WTC11 (cell line): ENCODE data around the gene SLC9A9. TPM values are rescaled to one million over a fixed set of nuclear protein-coding genes. Genes with fewer than 3 reads are reported as not detected.

ENCODE experiments used
- ATAC-seq: fragments of 200-7000 bp; cut with Tn5 transposase; 2 replicates; pipeline ENCODE4 v1.10.0; 2021; ENCODE audit warnings: mild to moderate bottlenecking, moderate library complexity
- CTCF ChIA-PET: fragments of 300-600 bp; sonication (Branson Sonifier 250); formaldehyde crosslinking; loops from one replicate; lab custom pipeline; 2021; ENCODE audit warnings: antibody characterized with exemption; lab: Charles Lee
- POLR2A ChIA-PET: fragments of 350-600 bp; sonication (Branson Sonifier 250); formaldehyde crosslinking; loops from one replicate; lab custom pipeline; 2021; ENCODE audit warnings: antibody characterized with exemption; lab: Charles Lee
- DNase-seq: peaks from one replicate; pipeline ENCODE4 v3.0.0; 2021; ENCODE audit warnings: low spot score
- H3K27ac Mint-ChIP-seq: 2 replicates; pipeline ENCODE4 v1.8.0; 2021; ENCODE audit warnings: mixed read lengths
- H3K27me3 Mint-ChIP-seq: 2 replicates; pipeline ENCODE4 v1.8.0; 2021; ENCODE audit warnings: low read depth, mild to moderate bottlenecking, moderate library complexity, mixed read lengths
- H3K36me3 Mint-ChIP-seq: 2 replicates; pipeline ENCODE4 v1.8.0; 2021; ENCODE audit warnings: mixed read lengths
- H3K4me1 Mint-ChIP-seq: 2 replicates; pipeline ENCODE4 v1.8.0; 2022; ENCODE audit warnings: mixed read lengths
- H3K4me3 Mint-ChIP-seq: 2 replicates; pipeline ENCODE4 v1.8.0; 2021; ENCODE audit warnings: mild to moderate bottlenecking, moderate library complexity, mixed read lengths
- H3K9me3 Mint-ChIP-seq: 2 replicates; pipeline ENCODE4 v1.8.0; 2021; ENCODE audit warnings: mixed read lengths
- CREM ChIP-seq: sonication (generic); formaldehyde crosslinking; IDR thresholded peaks from 2 replicates; pipeline ENCODE4 v1.8.1; 2022; ENCODE audit warnings: mild to moderate bottlenecking, missing genetic modification reagents, moderate library complexity
- EMX1 ChIP-seq: fragments of 250-450 bp; sonication (Bioruptor Pico); IDR thresholded peaks from 2 replicates; pipeline ENCODE4 v1.8.0; 2021; ENCODE audit warnings: mild to moderate bottlenecking
- FOXP1 ChIP-seq: sonication (generic); formaldehyde crosslinking; IDR thresholded peaks from 2 replicates; pipeline ENCODE4 v1.8.0; 2022; ENCODE audit warnings: missing genetic modification reagents, mild to moderate bottlenecking, moderate library complexity, borderline replicate concordance
- GRHL2 ChIP-seq: fragments of 250-450 bp; sonication (Bioruptor Pico); IDR thresholded peaks from 2 replicates; pipeline ENCODE4 v1.8.0; 2022; ENCODE audit warnings: mild to moderate bottlenecking, moderate library complexity; ENCODE audit not compliant: insufficient replicate concordance, severe bottlenecking
- JAZF1 ChIP-seq: fragments of 250-450 bp; sonication (Bioruptor Pico); IDR thresholded peaks from 2 replicates; pipeline ENCODE4 v1.9.0; 2021; ENCODE audit warnings: moderate library complexity, mild to moderate bottlenecking, inconsistent platforms
- MLX ChIP-seq: sonication (generic); formaldehyde crosslinking; IDR thresholded peaks from 2 replicates; pipeline ENCODE4 v1.8.1; 2023; ENCODE audit warnings: mild to moderate bottlenecking, missing genetic modification reagents, moderate library complexity
- NFE2L1 ChIP-seq: sonication (generic); formaldehyde crosslinking; IDR thresholded peaks from 2 replicates; pipeline ENCODE4 v1.8.1; 2023; ENCODE audit warnings: missing genetic modification reagents
- NFYB ChIP-seq: sonication (generic); formaldehyde crosslinking; conservative IDR thresholded peaks from 2 replicates; pipeline ENCODE4 v1.8.0; 2022; ENCODE audit warnings: low read depth, missing genetic modification reagents
- NR3C1 ChIP-seq: sonication (generic); formaldehyde crosslinking; conservative IDR thresholded peaks from 2 replicates; pipeline ENCODE4 v1.8.1; 2023; ENCODE audit warnings: low read depth, mild to moderate bottlenecking, missing genetic modification reagents
- PRRX2 ChIP-seq: fragments of 250-450 bp; sonication (Bioruptor Pico); IDR thresholded peaks from 2 replicates; pipeline ENCODE4 v1.8.0; 2021; ENCODE audit warnings: mild to moderate bottlenecking
- TEAD1 ChIP-seq: sonication (generic); formaldehyde crosslinking; IDR thresholded peaks from 2 replicates; pipeline ENCODE4 v1.8.0; 2022; ENCODE audit warnings: mild to moderate bottlenecking, missing genetic modification reagents
- TP53 ChIP-seq: sonication (generic); formaldehyde crosslinking; IDR thresholded peaks from 2 replicates; pipeline ENCODE4 v1.8.1; 2023; ENCODE audit warnings: mild to moderate bottlenecking, missing genetic modification reagents
- ZBTB21 ChIP-seq: sonication (generic); formaldehyde crosslinking; IDR thresholded peaks from 2 replicates; pipeline ENCODE4 v1.8.1; 2023; ENCODE audit warnings: mild to moderate bottlenecking, missing genetic modification reagents, borderline replicate concordance
- ZNF138 ChIP-seq: sonication (generic); formaldehyde crosslinking; conservative IDR thresholded peaks from 2 replicates; pipeline ENCODE4 v1.8.1; 2022; ENCODE audit warnings: mild to moderate bottlenecking, moderate library complexity, missing genetic modification reagents
- ZNF232 ChIP-seq: sonication (generic); formaldehyde crosslinking; IDR thresholded peaks from 2 replicates; pipeline ENCODE4 v1.8.0; 2022; ENCODE audit warnings: mild to moderate bottlenecking, missing genetic modification reagents
- ZNF263 ChIP-seq: sonication (generic); formaldehyde crosslinking; IDR thresholded peaks from 2 replicates; pipeline ENCODE4 v1.8.1; 2022; ENCODE audit warnings: low read depth, mild to moderate bottlenecking, moderate library complexity, missing genetic modification reagents
- ZNF396 ChIP-seq: fragments of 250-450 bp; sonication (Bioruptor Pico); IDR thresholded peaks from 2 replicates; pipeline ENCODE4 v1.8.0; 2021; ENCODE audit warnings: mild to moderate bottlenecking, moderate library complexity, borderline replicate concordance
- ZNF416 ChIP-seq: fragments of 250-450 bp; sonication (Bioruptor Pico); IDR thresholded peaks from 2 replicates; pipeline ENCODE4 v1.9.0; 2021; ENCODE audit warnings: mild to moderate bottlenecking, inconsistent platforms
- ZNF671 ChIP-seq: fragments of 250-450 bp; sonication (Bioruptor Pico); IDR thresholded peaks from 2 replicates; pipeline ENCODE4 v1.8.0; 2021; ENCODE audit warnings: mild to moderate bottlenecking
- total RNA-seq: library from RNA; stranded (reverse); gene quantifications from 3 replicates; pipeline ENCODE4 v1.2.3, GENCODE V29; 2021
- TF ChIP-seq, protein P1 (sequence below): sonication (generic); formaldehyde crosslinking; IDR thresholded peaks from 2 replicates; pipeline ENCODE4 v1.8.1; 2023; ENCODE audit warnings: mild to moderate bottlenecking, missing genetic modification reagents
- TF ChIP-seq, protein P2 (sequence below): sonication (generic); formaldehyde crosslinking; IDR thresholded peaks from 2 replicates; pipeline ENCODE4 v1.8.1; 2023; ENCODE audit warnings: mild to moderate bottlenecking, moderate library complexity, missing genetic modification reagents
- TF ChIP-seq, protein P3 (sequence below): fragments of 250-450 bp; sonication (Bioruptor Pico); IDR thresholded peaks from 2 replicates; pipeline ENCODE4 v1.9.0; 2021; ENCODE audit warnings: mild to moderate bottlenecking
- TF ChIP-seq, protein P4 (sequence below): fragments of 250-450 bp; sonication (Bioruptor Pico); IDR thresholded peaks from 2 replicates; pipeline ENCODE4 v1.8.0; 2021; ENCODE audit warnings: mild to moderate bottlenecking
- TF ChIP-seq, protein P5 (sequence below): fragments of 250-450 bp; sonication (Bioruptor Pico); conservative IDR thresholded peaks from 2 replicates; pipeline ENCODE4 v1.9.0; 2021; ENCODE audit warnings: mild to moderate bottlenecking
- TF ChIP-seq, protein P6 (sequence below): sonication (generic); formaldehyde crosslinking; IDR thresholded peaks from 2 replicates; pipeline ENCODE4 v1.8.0; 2022; ENCODE audit warnings: mild to moderate bottlenecking, missing genetic modification reagents

The SLC9A9 gene
- total RNA-seq, 1 experiment from 2014 or later: 1.2 TPM

- Mint-ChIP-seq H3K27ac (no peak overlapping the region), H3K4me3 (no peak overlapping the region), H3K27me3 (no peaks in the 10 kb centered on the region), H3K9me3 (peaks cover 6% of the 10 kb centered on the region; the same call in 1 of the 2 replicates), H3K36me3 (no peaks in the 10 kb centered on the region), H3K4me1 (peaks cover 8% of the 10 kb centered on the region)
- ChIA-PET POLR2A (interaction anchor here (0.5 kb wide), 1 partner anchor 1018 kb away, joined by 3 read pairs; no protein-coding TSS in a partner anchor), CTCF (no interaction called here)
- no peak for ATAC-seq
- no peak for DNase-seq
- TF ChIP-seq TEAD1 (CRISPR knock-in tag) (no peak), NFYB (CRISPR knock-in tag) (no peak), CREM (CRISPR knock-in tag) (no peak), PRRX2 (CRISPR knock-in tag) (no peak), NR3C1 (CRISPR knock-in tag) (no peak), GRHL2 (CRISPR knock-in tag) (no peak), ZNF232 (CRISPR knock-in tag) (no peak), ZNF263 (CRISPR knock-in tag) (no peak), ZNF671 (CRISPR knock-in tag) (no peak), EMX1 (CRISPR knock-in tag) (no peak), ZNF396 (no peak)
- TF ChIP-seq, protein P1, sequence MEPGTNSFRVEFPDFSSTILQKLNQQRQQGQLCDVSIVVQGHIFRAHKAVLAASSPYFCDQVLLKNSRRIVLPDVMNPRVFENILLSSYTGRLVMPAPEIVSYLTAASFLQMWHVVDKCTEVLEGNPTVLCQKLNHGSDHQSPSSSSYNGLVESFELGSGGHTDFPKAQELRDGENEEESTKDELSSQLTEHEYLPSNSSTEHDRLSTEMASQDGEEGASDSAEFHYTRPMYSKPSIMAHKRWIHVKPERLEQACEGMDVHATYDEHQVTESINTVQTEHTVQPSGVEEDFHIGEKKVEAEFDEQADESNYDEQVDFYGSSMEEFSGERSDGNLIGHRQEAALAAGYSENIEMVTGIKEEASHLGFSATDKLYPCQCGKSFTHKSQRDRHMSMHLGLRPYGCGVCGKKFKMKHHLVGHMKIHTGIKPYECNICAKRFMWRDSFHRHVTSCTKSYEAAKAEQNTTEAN: no peak
- TF ChIP-seq, protein P2, sequence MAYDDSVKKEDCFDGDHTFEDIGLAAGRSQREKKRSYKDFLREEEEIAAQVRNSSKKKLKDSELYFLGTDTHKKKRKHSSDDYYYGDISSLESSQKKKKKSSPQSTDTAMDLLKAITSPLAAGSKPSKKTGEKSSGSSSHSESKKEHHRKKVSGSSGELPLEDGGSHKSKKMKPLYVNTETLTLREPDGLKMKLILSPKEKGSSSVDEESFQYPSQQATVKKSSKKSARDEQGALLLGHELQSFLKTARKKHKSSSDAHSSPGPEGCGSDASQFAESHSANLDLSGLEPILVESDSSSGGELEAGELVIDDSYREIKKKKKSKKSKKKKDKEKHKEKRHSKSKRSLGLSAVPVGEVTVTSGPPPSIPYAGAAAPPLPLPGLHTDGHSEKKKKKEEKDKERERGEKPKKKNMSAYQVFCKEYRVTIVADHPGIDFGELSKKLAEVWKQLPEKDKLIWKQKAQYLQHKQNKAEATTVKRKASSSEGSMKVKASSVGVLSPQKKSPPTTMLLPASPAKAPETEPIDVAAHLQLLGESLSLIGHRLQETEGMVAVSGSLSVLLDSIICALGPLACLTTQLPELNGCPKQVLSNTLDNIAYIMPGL (CRISPR knock-in tag): no peak
Observed at GRCh38 chr3:143503325-143503885, 344.9 kb downstream of the SLC9A9 start.

- POLR2A ChIA-PET: no interaction called here
- ATAC-seq (no peak), DNase-seq (no peak)
- H3K36me3 Mint-ChIP-seq: 0 out of 2 replicates have a peak, but pooled peaks cover 3% of the 10 kb centered on the region
- peaks cover 8% of the 10 kb centered on the region for H3K4me1 Mint-ChIP-seq
- H3K27me3 Mint-ChIP-seq: no peaks in the 10 kb centered on the region
- peaks cover 15% of the 10 kb centered on the region for H3K9me3 Mint-ChIP-seq
- no peak overlapping the region for H3K4me3 Mint-ChIP-seq
- CTCF ChIA-PET: no interaction called here
- no peak overlapping the region for H3K27ac Mint-ChIP-seq
- TF ChIP-seq, protein P3, sequence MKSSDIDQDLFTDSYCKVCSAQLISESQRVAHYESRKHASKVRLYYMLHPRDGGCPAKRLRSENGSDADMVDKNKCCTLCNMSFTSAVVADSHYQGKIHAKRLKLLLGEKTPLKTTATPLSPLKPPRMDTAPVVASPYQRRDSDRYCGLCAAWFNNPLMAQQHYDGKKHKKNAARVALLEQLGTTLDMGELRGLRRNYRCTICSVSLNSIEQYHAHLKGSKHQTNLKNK (CRISPR knock-in tag): no peak
- no peak for TF ChIP-seq ZBTB21 (CRISPR knock-in tag)
- TF ChIP-seq, protein P4, sequence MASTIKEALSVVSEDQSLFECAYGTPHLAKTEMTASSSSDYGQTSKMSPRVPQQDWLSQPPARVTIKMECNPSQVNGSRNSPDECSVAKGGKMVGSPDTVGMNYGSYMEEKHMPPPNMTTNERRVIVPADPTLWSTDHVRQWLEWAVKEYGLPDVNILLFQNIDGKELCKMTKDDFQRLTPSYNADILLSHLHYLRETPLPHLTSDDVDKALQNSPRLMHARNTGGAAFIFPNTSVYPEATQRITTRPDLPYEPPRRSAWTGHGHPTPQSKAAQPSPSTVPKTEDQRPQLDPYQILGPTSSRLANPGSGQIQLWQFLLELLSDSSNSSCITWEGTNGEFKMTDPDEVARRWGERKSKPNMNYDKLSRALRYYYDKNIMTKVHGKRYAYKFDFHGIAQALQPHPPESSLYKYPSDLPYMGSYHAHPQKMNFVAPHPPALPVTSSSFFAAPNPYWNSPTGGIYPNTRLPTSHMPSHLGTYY (CRISPR knock-in tag): no peak
- TF ChIP-seq, protein P5, sequence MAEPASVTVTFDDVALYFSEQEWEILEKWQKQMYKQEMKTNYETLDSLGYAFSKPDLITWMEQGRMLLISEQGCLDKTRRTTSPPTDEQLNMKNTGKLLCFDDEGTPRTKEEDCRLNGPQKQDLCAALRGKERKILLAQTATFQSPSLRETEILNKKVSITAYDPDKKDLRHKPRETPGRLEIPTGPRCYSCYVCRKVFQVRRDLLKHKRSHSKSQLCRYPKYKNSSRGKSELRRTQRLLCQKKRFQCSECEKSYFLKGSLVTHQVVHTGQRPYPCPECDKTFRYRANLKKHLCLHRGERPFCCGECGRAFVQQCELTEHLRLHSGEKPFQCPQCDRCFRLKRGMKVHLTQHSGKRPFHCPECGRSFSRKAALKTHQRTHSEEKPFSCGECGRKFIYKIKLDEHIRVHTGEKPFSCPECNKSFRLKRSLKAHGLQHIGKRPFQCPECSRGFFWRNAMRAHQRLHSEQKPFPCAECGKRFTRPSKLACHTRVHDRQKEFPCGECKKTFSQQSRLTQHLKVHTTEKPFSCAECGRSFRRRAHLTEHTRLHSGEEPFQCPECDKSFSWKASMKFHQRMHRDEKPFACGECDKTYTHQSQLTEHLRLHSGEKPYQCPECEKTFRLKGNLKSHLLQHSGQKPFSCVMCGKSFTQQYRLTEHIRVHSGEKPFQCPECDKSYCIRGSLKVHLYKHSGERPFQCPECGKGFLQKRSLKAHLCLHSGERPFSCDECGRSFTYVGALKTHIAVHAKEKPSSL (CRISPR knock-in tag): no peak
- TF ChIP-seq, protein P6, sequence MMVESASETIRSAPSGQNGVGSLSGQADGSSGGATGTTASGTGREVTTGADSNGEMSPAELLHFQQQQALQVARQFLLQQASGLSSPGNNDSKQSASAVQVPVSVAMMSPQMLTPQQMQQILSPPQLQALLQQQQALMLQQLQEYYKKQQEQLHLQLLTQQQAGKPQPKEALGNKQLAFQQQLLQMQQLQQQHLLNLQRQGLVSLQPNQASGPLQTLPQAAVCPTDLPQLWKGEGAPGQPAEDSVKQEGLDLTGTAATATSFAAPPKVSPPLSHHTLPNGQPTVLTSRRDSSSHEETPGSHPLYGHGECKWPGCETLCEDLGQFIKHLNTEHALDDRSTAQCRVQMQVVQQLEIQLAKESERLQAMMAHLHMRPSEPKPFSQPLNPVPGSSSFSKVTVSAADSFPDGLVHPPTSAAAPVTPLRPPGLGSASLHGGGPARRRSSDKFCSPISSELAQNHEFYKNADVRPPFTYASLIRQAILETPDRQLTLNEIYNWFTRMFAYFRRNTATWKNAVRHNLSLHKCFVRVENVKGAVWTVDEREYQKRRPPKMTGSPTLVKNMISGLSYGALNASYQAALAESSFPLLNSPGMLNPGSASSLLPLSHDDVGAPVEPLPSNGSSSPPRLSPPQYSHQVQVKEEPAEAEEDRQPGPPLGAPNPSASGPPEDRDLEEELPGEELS: no peak
- TF ChIP-seq ZNF416 (CRISPR knock-in tag): no peak
- no peak for TF ChIP-seq NFE2L1 (CRISPR knock-in tag)
- TF ChIP-seq JAZF1: no peak
- no peak for TF ChIP-seq TP53 (CRISPR knock-in tag)
- TF ChIP-seq MLX (CRISPR knock-in tag): no peak
- no peak for TF ChIP-seq FOXP1 (CRISPR knock-in tag)
- no peak for TF ChIP-seq ZNF138 (CRISPR knock-in tag)
Observed at GRCh38 chr3:143502081-143502480, 346.2 kb downstream of the SLC9A9 start.
